Measurements from ENCODE around the gene ADO. TPM values are rescaled to one million over a fixed set of nuclear protein-coding genes. Genes with fewer than 3 reads are reported as not detected.

ADO gene
- polyA plus RNA-seq, 1 of the 3 experiments (the other 2 are of a cell fraction), result 6.9 TPM

GRCh38 chr10:62754963-62755362 is 49.6 kb upstream of the ADO start:
- Histone ChIP-seq H3K4me2 (no peak overlapping the region), H3K36me3 (replicated peaks in 1 of 2; ENCODE audit: control insufficient read depth in 1 of 2, insufficient read depth in 2 of 2, low read length in 1 of 2) (no peaks in the 10 kb centered on the region), H3K27me3 (ENCODE audit: insufficient read depth) (no peaks in the 10 kb centered on the region), H4K20me1 (ENCODE audit: insufficient read depth) (no peaks in the 10 kb centered on the region), H3K9me2 (no peaks in the 10 kb centered on the region), H2AFZ (ENCODE audit: low read depth) (no peak overlapping the region), H3K9ac (no peak overlapping the region), H3K4me3 (ENCODE audit: low read depth in 2 of 2, low read length in 1 of 2) (no peak overlapping the region), H3K27ac (ENCODE audit: low read depth in 2 of 2, low read length in 1 of 2) (no peak overlapping the region), H3K4me1 (ENCODE audit: control insufficient read depth in 1 of 2, insufficient read depth in 2 of 2, low read depth in 1 of 2, low read length in 1 of 2) (no peaks in the 10 kb centered on the region), H3K79me2 (ENCODE audit: insufficient read depth) (no peaks in the 10 kb centered on the region), H3F3A (replicated peaks; ENCODE audit: insufficient read depth) (no peaks in the 10 kb centered on the region), H3K9me3 (no peaks in the 10 kb centered on the region)
- 8% methylated on average over 1 of the region's 1 CpG for WGBS (ENCODE audit: low lambda C conversion rate)
- TF ChIP-seq PBX3 (IDR thresholded peaks at IDR 0.05), result no peak
- no peak for TF ChIP-seq RCOR1 (IDR thresholded peaks at IDR 0.05; ENCODE audit: low read length)
- TF ChIP-seq FOSL2 (IDR thresholded peaks at IDR 0.05; ENCODE audit: borderline replicate concordance, low read depth), result no peak
- TF ChIP-seq EP300 (IDR thresholded peaks at IDR 0.05; ENCODE audit: borderline replicate concordance in 1 of 2, low read depth in 1 of 2, low read length in 1 of 2), result no peak
- TF ChIP-seq, protein P1, sequence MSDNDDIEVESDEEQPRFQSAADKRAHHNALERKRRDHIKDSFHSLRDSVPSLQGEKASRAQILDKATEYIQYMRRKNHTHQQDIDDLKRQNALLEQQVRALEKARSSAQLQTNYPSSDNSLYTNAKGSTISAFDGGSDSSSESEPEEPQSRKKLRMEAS (IDR thresholded peaks at IDR 0.05; ENCODE audit: low read depth), result no peak
- no peak for TF ChIP-seq FOXM1 (IDR thresholded peaks at IDR 0.05; ENCODE audit: low read depth)
- no peak for TF ChIP-seq CHD2 (IDR thresholded peaks at IDR 0.05; ENCODE audit: low read length, partially characterized antibody)
- no peak for TF ChIP-seq TAF1 (IDR thresholded peaks at IDR 0.05; ENCODE audit: borderline replicate concordance, low read depth, low read length)
- TF ChIP-seq JUND (IDR thresholded peaks at IDR 0.05), result no peak
- TF ChIP-seq GATA2 (CRISPR knock-in tag; IDR thresholded peaks at IDR 0.05), result no peak
- TF ChIP-seq, protein P2, sequence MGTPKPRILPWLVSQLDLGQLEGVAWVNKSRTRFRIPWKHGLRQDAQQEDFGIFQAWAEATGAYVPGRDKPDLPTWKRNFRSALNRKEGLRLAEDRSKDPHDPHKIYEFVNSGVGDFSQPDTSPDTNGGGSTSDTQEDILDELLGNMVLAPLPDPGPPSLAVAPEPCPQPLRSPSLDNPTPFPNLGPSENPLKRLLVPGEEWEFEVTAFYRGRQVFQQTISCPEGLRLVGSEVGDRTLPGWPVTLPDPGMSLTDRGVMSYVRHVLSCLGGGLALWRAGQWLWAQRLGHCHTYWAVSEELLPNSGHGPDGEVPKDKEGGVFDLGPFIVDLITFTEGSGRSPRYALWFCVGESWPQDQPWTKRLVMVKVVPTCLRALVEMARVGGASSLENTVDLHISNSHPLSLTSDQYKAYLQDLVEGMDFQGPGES (IDR thresholded peaks at IDR 0.05; ENCODE audit: low read depth, low read length), result no peak
- no peak for TF ChIP-seq TEAD4 (IDR thresholded peaks at IDR 0.05; ENCODE audit: borderline replicate concordance, insufficient read depth)
- no peak for TF ChIP-seq TCF12 (IDR thresholded peaks at IDR 0.05)
- TF ChIP-seq, protein P3, sequence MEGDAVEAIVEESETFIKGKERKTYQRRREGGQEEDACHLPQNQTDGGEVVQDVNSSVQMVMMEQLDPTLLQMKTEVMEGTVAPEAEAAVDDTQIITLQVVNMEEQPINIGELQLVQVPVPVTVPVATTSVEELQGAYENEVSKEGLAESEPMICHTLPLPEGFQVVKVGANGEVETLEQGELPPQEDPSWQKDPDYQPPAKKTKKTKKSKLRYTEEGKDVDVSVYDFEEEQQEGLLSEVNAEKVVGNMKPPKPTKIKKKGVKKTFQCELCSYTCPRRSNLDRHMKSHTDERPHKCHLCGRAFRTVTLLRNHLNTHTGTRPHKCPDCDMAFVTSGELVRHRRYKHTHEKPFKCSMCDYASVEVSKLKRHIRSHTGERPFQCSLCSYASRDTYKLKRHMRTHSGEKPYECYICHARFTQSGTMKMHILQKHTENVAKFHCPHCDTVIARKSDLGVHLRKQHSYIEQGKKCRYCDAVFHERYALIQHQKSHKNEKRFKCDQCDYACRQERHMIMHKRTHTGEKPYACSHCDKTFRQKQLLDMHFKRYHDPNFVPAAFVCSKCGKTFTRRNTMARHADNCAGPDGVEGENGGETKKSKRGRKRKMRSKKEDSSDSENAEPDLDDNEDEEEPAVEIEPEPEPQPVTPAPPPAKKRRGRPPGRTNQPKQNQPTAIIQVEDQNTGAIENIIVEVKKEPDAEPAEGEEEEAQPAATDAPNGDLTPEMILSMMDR (IDR thresholded peaks at IDR 0.05), result no peak
- ChIA-PET POLR2A (no interaction called here), CTCF (no interaction called here)
- no peak for DNase-seq

Data from SK-N-SH (cell line).